GM18526 (cell line): Measurements from ENCODE around the gene A2M.

Experiments
- POLR2A ChIP-seq: IDR thresholded peaks from 3 replicates; pipeline ENCODE4 v1.6.1; 2011; ENCODE audit not compliant: insufficient read length; ENCODE audit errors: extremely low read depth

A2M gene

GRCh38 chr12:9115731-9116559 lies at the start of gene A2M:
Gene A2M (minus strand): TSS chr12:9115919. CDS start chr12:9115849, 70 bp downstream.
- no peak for TF ChIP-seq POLR2A

- no peak for TF ChIP-seq POLR2A
Measured at GRCh38 chr12:9163392-9163791, 47.7 kb upstream of the A2M start.

- TF ChIP-seq POLR2A: no peak
Measured at GRCh38 chr12:9156119-9156518, 40.4 kb upstream of the A2M start.

GRCh38 chr12:9149372-9149771 lies 33.7 kb upstream of the A2M start:
- no peak for TF ChIP-seq POLR2A

GRCh38 chr12:9148926-9149325 lies 33.2 kb upstream of the A2M start:
- no peak for TF ChIP-seq POLR2A

- no peak for TF ChIP-seq POLR2A
Measured at GRCh38 chr12:9147461-9147860, 31.7 kb upstream of the A2M start.

GRCh38 chr12:9144730-9145106 lies 29.0 kb upstream of the A2M start:
- TF ChIP-seq POLR2A: no peak

GRCh38 chr12:9143929-9144729 lies 28.4 kb upstream of the A2M start:
- TF ChIP-seq POLR2A: no peak

- no peak for TF ChIP-seq POLR2A
Measured at GRCh38 chr12:9143137-9143536, 27.4 kb upstream of the A2M start.

- no peak for TF ChIP-seq POLR2A
Measured at GRCh38 chr12:9135903-9136310, 20.2 kb upstream of the A2M start.

- no peak for TF ChIP-seq POLR2A
Measured at GRCh38 chr12:9134981-9135628, 19.4 kb upstream of the A2M start.

- TF ChIP-seq POLR2A: no peak
Measured at GRCh38 chr12:9133216-9133916, 17.6 kb upstream of the A2M start.

- TF ChIP-seq POLR2A: no peak
Measured at GRCh38 chr12:9132008-9132535, 16.4 kb upstream of the A2M start.

GRCh38 chr12:9130244-9130643 lies 14.5 kb upstream of the A2M start:
- TF ChIP-seq POLR2A: no peak
